Activated B cell treated with CpG ODN at 0.5 μM for 24 hours (primary cell): Measurements from ENCODE around the gene CXCR5. TPM values are rescaled to one million over a fixed set of nuclear protein-coding genes. Genes with fewer than 3 reads are reported as not detected.
"Not testable (repeated sequence)": the region's sequence is repeated elsewhere in the genome, so short reads cannot be mapped to it uniquely, and the experiment has no call there.

Source experiments
- ATAC-seq: fragments of 200-7000 bp; cut with Tn5 transposase; one replicate; pipeline ENCODE4 v1.10.0; 2021; ENCODE audit warnings: low read depth, mild to moderate bottlenecking, moderate library complexity
- CTCF ChIA-PET: fragments of 350-600 bp; sonication (Branson Sonifier 250); formaldehyde crosslinking; loops from one replicate; lab custom pipeline; 2021; ENCODE audit warnings: antibody characterized with exemption; lab: Charles Lee
- POLR2A ChIA-PET: fragments of 350-600 bp; sonication (Branson Sonifier 250); formaldehyde crosslinking; loops from one replicate; lab custom pipeline; 2021; ENCODE audit warnings: antibody characterized with exemption; lab: Charles Lee
- DNase-seq: peaks from one replicate; pipeline ENCODE4 v3.0.0; 2022
- H3K27ac Mint-ChIP-seq: one replicate; pipeline ENCODE4 v1.8.0; 2020; ENCODE audit warnings: mixed read lengths
- H3K27me3 Mint-ChIP-seq: one replicate; pipeline ENCODE4 v1.8.0; 2021; ENCODE audit warnings: mixed read lengths
- H3K36me3 Mint-ChIP-seq: one replicate; pipeline ENCODE4 v1.8.0; 2021; ENCODE audit warnings: low read depth, mixed read lengths
- H3K4me1 Mint-ChIP-seq: one replicate; pipeline ENCODE4 v1.8.0; 2021; ENCODE audit warnings: mixed read lengths
- H3K4me3 Mint-ChIP-seq: one replicate; pipeline ENCODE4 v1.8.0; 2020; ENCODE audit warnings: mild to moderate bottlenecking, mixed read lengths
- H3K9me3 Mint-ChIP-seq: one replicate; pipeline ENCODE4 v1.8.0; 2020; ENCODE audit warnings: mixed read lengths
- CTCF ChIP-seq: fragments of 200-600 bp; IDR thresholded peaks from one replicate; pipeline ENCODE4 v1.8.0; 2022; ENCODE audit warnings: antibody characterized with exemption, mild to moderate bottlenecking
- intact Hi-C: fragments of 100-400 bp; cut with micrococcal nuclease; formaldehyde crosslinking; loops from one replicate; pipeline ENCODE4 v1.15.1; 2024
- total RNA-seq: library from RNA; stranded (reverse); gene quantifications from 2 replicates; pipeline ENCODE4 v1.2.3, GENCODE V29; 2022

CXCR5 gene
- total RNA-seq, 1 donor from 2014 or later: 199 TPM

GRCh38 chr11:118841469-118842242 lies 42.0 kb upstream of the CXCR5 start:
- CTCF ChIA-PET: no interaction called here
- H3K27ac Mint-ChIP-seq: peak overlapping the region; percentile 82
- no peaks in the 10 kb centered on the region for H3K36me3 Mint-ChIP-seq
- intact Hi-C loops: no loop called here
- H3K9me3 Mint-ChIP-seq: no peaks in the 10 kb centered on the region
- no peak for TF ChIP-seq CTCF
- DNase-seq: peak; percentile 26
- H3K27me3 Mint-ChIP-seq: no peaks in the 10 kb centered on the region
- POLR2A ChIA-PET: interaction anchor here (0.6 to 13.4 kb wide), 7 partner anchors 10 to 52 kb away, joined by 3 to 223 read pairs (median 6); partner anchors contain the start of gene DDX6
- peaks cover 68% of the 10 kb centered on the region for H3K4me1 Mint-ChIP-seq
- ATAC-seq: peak; percentile 65
- peak overlapping the region; percentile 74 for H3K4me3 Mint-ChIP-seq

- Mint-ChIP-seq H3K27me3 (no peaks in the 10 kb centered on the region), H3K9me3 (no peaks in the 10 kb centered on the region), H3K36me3 (no peaks in the 10 kb centered on the region), H3K4me1 (peaks cover 69% of the 10 kb centered on the region), H3K27ac (peak overlapping the region; percentile 37), H3K4me3 (peak overlapping the region; percentile 74)
- DNase-seq (no peak), ATAC-seq (no peak)
- no peak for TF ChIP-seq CTCF
- ChIA-PET CTCF (no interaction called here), POLR2A (interaction anchor here (0.6 to 13.4 kb wide), 4 partner anchors 13 to 51 kb away, joined by 3 to 223 read pairs (median 14); partner anchors contain the start of gene DDX6)
- intact Hi-C loops: no loop called here
These were observed 41.3 kb upstream of the CXCR5 start for GRCh38 chr11:118842369-118842768.

- CTCF ChIA-PET, H3K27ac Mint-ChIP-seq, H3K27me3 Mint-ChIP-seq, ATAC-seq, intact Hi-C loops, DNase-seq, H3K4me3 Mint-ChIP-seq, H3K36me3 Mint-ChIP-seq, H3K9me3 Mint-ChIP-seq: not testable (repeated sequence)
- peaks cover 68% of the 10 kb centered on the region for H3K4me1 Mint-ChIP-seq
- POLR2A ChIA-PET: interaction anchor here (2.7 to 13.4 kb wide), 3 partner anchors 20 to 51 kb away, joined by 16 to 223 read pairs (median 22); partner anchors contain the start of gene DDX6
These were observed 40.8 kb upstream of the CXCR5 start for GRCh38 chr11:118842843-118843242.

- no peaks in the 10 kb centered on the region for H3K36me3 Mint-ChIP-seq
- no peaks in the 10 kb centered on the region for H3K9me3 Mint-ChIP-seq
- CTCF ChIA-PET: no interaction called here
- no peak overlapping the region for H3K4me3 Mint-ChIP-seq
- POLR2A ChIA-PET: interaction anchor here (0.6 to 13.4 kb wide), 6 partner anchors 12 to 54 kb away, joined by 3 to 223 read pairs (median 6); no protein-coding TSS in a partner anchor
- H3K27me3 Mint-ChIP-seq: no peaks in the 10 kb centered on the region
- DNase-seq (no peak), ATAC-seq (no peak)
- H3K27ac Mint-ChIP-seq: peak overlapping the region; percentile 22
- H3K4me1 Mint-ChIP-seq: peaks cover 65% of the 10 kb centered on the region
- TF ChIP-seq CTCF: no peak
- intact Hi-C loops: no loop called here
These were observed 40.1 kb upstream of the CXCR5 start for GRCh38 chr11:118843565-118843964.

GRCh38 chr11:118845369-118845768 lies 38.3 kb upstream of the CXCR5 start:
- ATAC-seq: no peak
- ChIA-PET CTCF (interaction anchor here (1.3 kb wide), 1 partner anchor 41 kb away, joined by 3 read pairs; no protein-coding TSS in a partner anchor), POLR2A (interaction anchor here (0.7 to 3.4 kb wide), 10 partner anchors 18 to 79 kb away, joined by 3 to 21 read pairs (median 4); partner anchors contain the start of gene DDX6)
- no peaks in the 10 kb centered on the region for H3K36me3 Mint-ChIP-seq
- no peaks in the 10 kb centered on the region for H3K9me3 Mint-ChIP-seq
- intact Hi-C loops: no loop called here
- H3K4me3 Mint-ChIP-seq: no peak overlapping the region
- no peak for TF ChIP-seq CTCF
- H3K27ac Mint-ChIP-seq: peak overlapping the region; percentile 46
- DNase-seq: no peak
- H3K27me3 Mint-ChIP-seq: no peaks in the 10 kb centered on the region
- H3K4me1 Mint-ChIP-seq: peaks cover 58% of the 10 kb centered on the region
